ENCODE measurements around the gene FAM107B.

Gene FAM107B

DNA sequence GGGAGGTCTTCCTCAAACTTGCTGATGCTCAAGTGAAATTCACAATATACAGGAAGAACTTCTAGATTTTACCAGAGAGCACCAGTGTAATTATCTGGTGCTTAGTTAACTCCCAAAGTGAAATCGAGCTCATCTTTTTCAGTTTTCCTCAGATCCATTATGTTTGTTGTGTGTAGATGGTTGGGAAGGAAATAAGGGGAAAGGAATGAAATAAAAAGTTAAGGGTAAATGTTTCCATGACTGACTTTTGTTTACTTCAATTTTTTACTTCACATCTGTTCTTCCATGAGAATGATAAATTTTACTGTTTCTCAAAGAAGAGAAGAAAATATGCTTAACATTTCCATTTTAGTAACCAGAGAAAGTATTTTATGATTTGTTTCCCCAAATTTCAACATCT is 21.3 kb downstream of the FAM107B start:
- Histone ChIP-seq H3K9me3 (ENCODE audit: control insufficient read depth, insufficient read depth, low read depth, low read length) (no peaks in the 10 kb centered on the region), H3K36me3 (ENCODE audit: control insufficient read depth in 2 of 2, insufficient read depth in 1 of 2, low read length in 2 of 2) (no peaks in the 10 kb centered on the region), H3K4me3 (ENCODE audit: low read depth, low read length) (no peak overlapping the region), H3K27ac (ENCODE audit: extremely low read depth, low read depth, low read length) (no peak overlapping the region), H3K4me1 (ENCODE audit: control insufficient read depth, insufficient read depth, low read length) (no peaks in the 10 kb centered on the region)
- ChIA-PET CTCF (interaction anchor here (0.5 kb wide), 1 partner anchor 307 kb away, joined by 7 read pairs; no protein-coding TSS in a partner anchor), POLR2A (no interaction called here)
- TF ChIP-seq ZNF211 (tag by site-specific recombination; IDR thresholded peaks at IDR 0.05; ENCODE audit: low read depth), result no peak

GRCh38 chr10:14751921-14752320 is 22.8 kb downstream of the FAM107B start:
- ChIA-PET POLR2A (interaction anchor here (1.0 kb wide), 1 partner anchor 9 kb away, joined by 3 read pairs; no protein-coding TSS in a partner anchor), CTCF (no interaction called here)
- TF ChIP-seq TSHZ1 (tag by site-specific recombination; IDR thresholded peaks at IDR 0.05; ENCODE audit: borderline replicate concordance) (no peak), ZIC2 (tag by site-specific recombination; IDR thresholded peaks at IDR 0.05) (0 out of 2 replicates have a peak, but pooled peaks have one; percentile 22)
- H3K36me3 ChIP-seq (ENCODE audit: control insufficient read depth in 2 of 2, insufficient read depth in 1 of 2, low read length in 2 of 2), result no peaks in the 10 kb centered on the region
- no peak overlapping the region for H3K4me3 ChIP-seq (ENCODE audit: low read depth, low read length)
- no peaks in the 10 kb centered on the region for H3K9me3 ChIP-seq (ENCODE audit: control insufficient read depth, insufficient read depth, low read depth, low read length)
- no peaks in the 10 kb centered on the region for H3K4me1 ChIP-seq (ENCODE audit: control insufficient read depth, insufficient read depth, low read length)
- no peak overlapping the region for H3K27ac ChIP-seq (ENCODE audit: extremely low read depth, low read depth, low read length)

DNA sequence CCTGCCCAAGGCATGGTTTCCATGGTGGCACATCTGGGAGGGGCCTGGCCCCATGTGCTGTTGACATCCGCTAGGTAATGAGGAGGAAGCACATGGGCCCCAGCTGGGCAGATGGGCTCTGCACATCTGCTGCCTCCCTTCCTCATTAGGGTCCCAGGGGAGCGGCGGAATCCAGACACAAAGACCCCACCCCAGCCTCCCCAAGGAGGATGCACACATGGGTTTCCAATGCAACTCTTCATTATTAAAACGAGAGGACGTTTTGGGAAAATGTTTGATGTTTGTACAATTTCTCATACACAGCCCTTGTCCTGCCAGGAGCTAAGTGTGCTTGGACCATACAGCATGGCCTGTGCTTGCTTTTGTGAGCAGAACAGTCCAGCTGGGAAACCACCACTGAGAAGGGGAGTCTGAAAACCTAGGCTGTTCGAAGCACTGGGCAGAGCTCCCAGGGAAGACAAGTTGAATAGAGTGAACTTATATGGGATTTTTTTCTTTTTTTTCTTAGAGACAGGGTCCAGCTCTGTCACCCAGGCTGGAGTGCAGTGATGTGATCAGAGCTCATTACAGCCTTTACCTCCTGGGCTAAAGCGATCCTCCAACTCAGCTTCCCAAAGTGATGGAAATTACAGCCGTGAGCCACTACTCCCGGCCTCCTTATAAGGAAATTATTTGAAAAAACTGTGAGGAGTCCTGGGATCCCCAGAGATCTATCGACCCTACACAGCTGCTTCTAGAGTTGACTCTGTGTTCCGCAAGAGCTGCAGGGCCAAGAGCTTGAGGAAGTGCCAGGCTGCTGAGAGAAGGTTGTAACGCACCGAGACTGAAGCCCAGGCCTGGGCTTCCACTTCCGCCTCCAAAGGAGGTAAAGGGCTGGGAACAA is 23.4 kb downstream of the FAM107B start:
- POLR2A ChIA-PET, result interaction anchor here (1.0 kb wide), 1 partner anchor 8 kb away, joined by 3 read pairs; no protein-coding TSS in a partner anchor
- no peak overlapping the region for H3K4me3 ChIP-seq (ENCODE audit: low read depth, low read length)
- H3K9me3 ChIP-seq (ENCODE audit: control insufficient read depth, insufficient read depth, low read depth, low read length), result no peaks in the 10 kb centered on the region
- H3K36me3 ChIP-seq (ENCODE audit: control insufficient read depth in 2 of 2, insufficient read depth in 1 of 2, low read length in 2 of 2), result no peaks in the 10 kb centered on the region
- no peaks in the 10 kb centered on the region for H3K4me1 ChIP-seq (ENCODE audit: control insufficient read depth, insufficient read depth, low read length)
- CTCF ChIA-PET, result interaction anchor here (0.7 kb wide), 1 partner anchor 151 kb away, joined by 3 read pairs; no protein-coding TSS in a partner anchor
- H3K27ac ChIP-seq (ENCODE audit: extremely low read depth, low read depth, low read length), result no peak overlapping the region
- TF ChIP-seq FEZF1 (tag by site-specific recombination; IDR thresholded peaks at IDR 0.05) (no peak), ZNF449 (tag by site-specific recombination; IDR thresholded peaks at IDR 0.05) (no peak), PRDM1 (tag by site-specific recombination; IDR thresholded peaks at IDR 0.05) (no peak), ZNF132 (tag by site-specific recombination; IDR thresholded peaks at IDR 0.05; ENCODE audit: borderline replicate concordance) (no peak), ZNF501 (tag by site-specific recombination; IDR thresholded peaks at IDR 0.05) (no peak), ZNF701 (tag by site-specific recombination; IDR thresholded peaks at IDR 0.05) (no peak), GFI1B (tag by site-specific recombination; IDR thresholded peaks at IDR 0.05) (no peak), ZNF677 (tag by site-specific recombination; IDR thresholded peaks at IDR 0.05) (no peak), ZFP37 (tag by site-specific recombination; IDR thresholded peaks at IDR 0.05) (no peak), ZNF623 (tag by site-specific recombination; IDR thresholded peaks at IDR 0.05) (no peak), ZBTB20 (tag by site-specific recombination; IDR thresholded peaks at IDR 0.05) (no peak), GLI4 (tag by site-specific recombination; IDR thresholded peaks at IDR 0.05) (no peak), ZNF174 (tag by site-specific recombination; IDR thresholded peaks at IDR 0.05) (no peak), ZNF830 (tag by site-specific recombination; IDR thresholded peaks at IDR 0.05; ENCODE audit: low read depth) (no peak), ZNF521 (tag by site-specific recombination; IDR thresholded peaks at IDR 0.05) (no peak), ZNF76 (tag by site-specific recombination; IDR thresholded peaks at IDR 0.05; ENCODE audit: borderline replicate concordance, low read depth) (no peak), KLF16 (tag by site-specific recombination; IDR thresholded peaks at IDR 0.05) (no peak), ZSCAN4 (tag by site-specific recombination; IDR thresholded peaks at IDR 0.05) (no peak), ZEB2 (tag by site-specific recombination; IDR thresholded peaks at IDR 0.05) (no peak)
- TF ChIP-seq, protein P1, sequence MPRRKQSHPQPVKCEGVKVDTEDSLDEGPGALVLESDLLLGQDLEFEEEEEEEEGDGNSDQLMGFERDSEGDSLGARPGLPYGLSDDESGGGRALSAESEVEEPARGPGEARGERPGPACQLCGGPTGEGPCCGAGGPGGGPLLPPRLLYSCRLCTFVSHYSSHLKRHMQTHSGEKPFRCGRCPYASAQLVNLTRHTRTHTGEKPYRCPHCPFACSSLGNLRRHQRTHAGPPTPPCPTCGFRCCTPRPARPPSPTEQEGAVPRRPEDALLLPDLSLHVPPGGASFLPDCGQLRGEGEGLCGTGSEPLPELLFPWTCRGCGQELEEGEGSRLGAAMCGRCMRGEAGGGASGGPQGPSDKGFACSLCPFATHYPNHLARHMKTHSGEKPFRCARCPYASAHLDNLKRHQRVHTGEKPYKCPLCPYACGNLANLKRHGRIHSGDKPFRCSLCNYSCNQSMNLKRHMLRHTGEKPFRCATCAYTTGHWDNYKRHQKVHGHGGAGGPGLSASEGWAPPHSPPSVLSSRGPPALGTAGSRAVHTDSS (tag by site-specific recombination; IDR thresholded peaks at IDR 0.05), result no peak

Data from HEK293 (cell line).